GM12878 (cell line): ENCODE data around the gene ARHGAP12. TPM values are rescaled to one million over a fixed set of nuclear protein-coding genes. Genes with fewer than 3 reads are reported as not detected.

Source experiments
- ATAC-seq: fragments of 200-7000 bp; cut with Tn5 transposase; 3 replicates; pipeline ENCODE4 v1.9.1; 2020; ENCODE audit warnings: mild to moderate bottlenecking, moderate library complexity
- BruUV-seq: library from RNA; stranded (reverse); fragments of 400-500 nt; replicated peaks from 2 replicates; lab custom pipeline; 2021; lab: Mats Ljungman, UMichigan
- CTCF ChIA-PET: fragments of 300-600 bp; sonication (Branson Sonifier 250); formaldehyde crosslinking; extraction: SDS; loops from one replicate; lab custom pipeline; 2021; ENCODE audit warnings: inconsistent platforms; lab: Yijun Ruan, JAX
- POLR2A ChIA-PET: fragments of 350-600 bp; formaldehyde crosslinking; extraction: SDS; loops from one replicate; lab custom pipeline; 2021; ENCODE audit warnings: inconsistent platforms; lab: Charles Lee
- RAD21 ChIA-PET: fragments of 300-600 bp; sonication (Branson Sonifier 250); formaldehyde crosslinking; loops from one replicate; lab custom pipeline; 2023; ENCODE audit warnings: antibody characterized with exemption; ENCODE audit not compliant: unreplicated experiment; lab: Charles Lee
- SMC1A ChIA-PET: fragments of 300-600 bp; sonication (Branson Sonifier 250); formaldehyde crosslinking; loops from one replicate; lab custom pipeline; 2023; ENCODE audit not compliant: unreplicated experiment, uncharacterized antibody; lab: Charles Lee
- DNase-seq: peaks from one replicate; pipeline ENCODE4 v3.0.0-alpha.2; 2011; ENCODE audit warnings: low read depth, low spot score
- FAIRE-seq: peaks from 3 replicates; lab custom pipeline; 2011; peaks lifted over from hg19 to GRCh38; lab: Jason Lieb, UNC
- H2AFZ ChIP-seq: 2 replicates; pipeline ENCODE4 v1.6.0; 2011; ENCODE audit warnings: low read depth, low read length, control low read depth; ENCODE audit not compliant: control insufficient read depth
- H3K27ac ChIP-seq: 2 replicates; pipeline ENCODE4 v1.5.1; 2011; ENCODE audit warnings: control low read depth; ENCODE audit not compliant: control insufficient read depth, insufficient read depth
- H3K27me3 ChIP-seq, 2 experiments: replicated peaks in 1 of 2; 2 replicates each; pipeline versions ENCODE4 v1.6.0 to v1.6.1; 2011; ENCODE audit warnings: low read length in 1 of 2; ENCODE audit not compliant: control insufficient read depth in 2 of 2, insufficient read depth in 2 of 2
- H3K36me3 ChIP-seq, 2 experiments: 2 replicates each; pipeline ENCODE4 v1.5.1; 2011; ENCODE audit warnings: low read length in 1 of 2; ENCODE audit not compliant: control insufficient read depth in 2 of 2, insufficient read depth in 2 of 2
- H3K4me1 ChIP-seq: 2 replicates; pipeline ENCODE4 v1.6.1; 2011; ENCODE audit warnings: mild to moderate bottlenecking, low read length, moderate library complexity, mixed read lengths; ENCODE audit not compliant: control insufficient read depth, insufficient read depth
- H3K4me2 ChIP-seq: 2 replicates; pipeline ENCODE4 v1.6.0; 2011; ENCODE audit warnings: control low read depth; ENCODE audit not compliant: control insufficient read depth, insufficient read depth
- H3K4me3 ChIP-seq: fragments of 200-600 bp; sonication (generic); 2 replicates; pipeline ENCODE4 v1.5.1; 2016
- H3K79me2 ChIP-seq: 2 replicates; pipeline ENCODE4 v1.6.0; 2011; ENCODE audit warnings: low read length; ENCODE audit not compliant: control insufficient read depth, insufficient read depth
- H3K9ac ChIP-seq: 2 replicates; pipeline ENCODE4 v1.8.0; 2011; ENCODE audit warnings: low read length, control low read depth, mixed read lengths; ENCODE audit not compliant: control insufficient read depth, insufficient read depth
- H3K9me3 ChIP-seq: replicated peaks from 3 replicates; pipeline ENCODE4 v1.5.1; 2011; ENCODE audit warnings: mild to moderate bottlenecking, low read length; ENCODE audit not compliant: control insufficient read depth, insufficient read depth
- H4K20me1 ChIP-seq: 2 replicates; pipeline ENCODE4 v1.6.0; 2011; ENCODE audit not compliant: control insufficient read depth, insufficient read depth
- HCFC1 ChIP-seq: fragments of 150-350 bp; IDR thresholded peaks from 2 replicates; pipeline ENCODE4 v1.6.1; 2014; ENCODE audit warnings: low read length
- LARP7 ChIP-seq: fragments of 450-650 bp; IDR thresholded peaks from 2 replicates; pipeline ENCODE4 v1.6.1; 2017; ENCODE audit warnings: mild to moderate bottlenecking
- YY1 ChIP-seq: IDR thresholded peaks from 2 replicates; pipeline ENCODE4 v1.6.1; 2011; ENCODE audit warnings: low read depth, mild to moderate bottlenecking, low read length
- WGBS: methylation state at CpG from one replicate; pipeline ENCODE4 v1.1.6; 2016; ENCODE audit warnings: low lambda C conversion rate; ENCODE audit not compliant: insufficient replicate concordance, insufficient coverage; ENCODE audit errors: missing lambda C conversion rate; 5-methylcytosine and 5-hydroxymethylcytosine counted together
- in situ Hi-C: fragments of 300-500 bp; cut with MboI; formaldehyde crosslinking; loops from 9 replicates; pipeline ENCODE4 v1.14.3; 2018; ENCODE audit warnings: mixed read lengths
- intact Hi-C: fragments of 100-400 bp; cut with micrococcal nuclease; formaldehyde crosslinking; loops from one replicate; pipeline ENCODE4 v1.14.2; 2022; ENCODE audit not compliant: unreplicated experiment
- polyA plus RNA-seq, 11 experiments: library from polyadenylated mRNA; depleted of rRNA in 4 of 11; unstranded in 6 of 11; stranded (reverse) in 5 of 11; fragments of >200 nt; fragmentation: Nextera tagmentation in 4 of 11; fragmentation: Illumina TruSeq in 1 of 11; extraction: Ambion mirVana in 4 of 11; extraction: Trizol in 1 of 11; gene quantifications; 1 replicate in 1 of 11; 2 replicates in 10 of 11; pipeline versions ENCODE4 v1.2.1 to v1.2.3, GENCODE V29; 2011 to 2016; ENCODE audit warnings: inconsistent platforms in 2 of 11, missing spikeins in 2 of 11, low read depth in 1 of 11
- total RNA-seq, 4 experiments: library from RNA; depleted of rRNA in 3 of 4; stranded (reverse); fragments of >200 nt in 3 of 4; fragmentation: Illumina TruSeq in 1 of 4; extraction: Trizol in 1 of 4; gene quantifications; 2 replicates each; pipeline versions ENCODE4 v1.2.1 to v1.2.3, GENCODE V29; 2013 to 2021
- TF ChIP-seq, protein P1 (sequence below): fragments of 450-650 bp; IDR thresholded peaks from 2 replicates; pipeline ENCODE4 v1.6.1; 2017; ENCODE audit warnings: mild to moderate bottlenecking, moderate library complexity
- TF ChIP-seq, protein P2 (sequence below): fragments of 450-650 bp; IDR thresholded peaks from 2 replicates; pipeline ENCODE4 v1.6.1; 2018; ENCODE audit warnings: mild to moderate bottlenecking, low read depth, moderate library complexity; ENCODE audit not compliant: partially characterized antibody
- TF ChIP-seq, protein P3 (sequence below): fragments of 450-650 bp; conservative IDR thresholded peaks from 2 replicates; pipeline ENCODE4 v1.6.1; 2017; ENCODE audit warnings: mild to moderate bottlenecking, moderate library complexity

Gene ARHGAP12
- total and polyA plus RNA-seq, 10 of the 15 experiments (the other 5 are each of a cell fraction or from before 2014, with no cell fraction given) = 5.4 to 15.6 (median 8.5) TPM

DNA sequence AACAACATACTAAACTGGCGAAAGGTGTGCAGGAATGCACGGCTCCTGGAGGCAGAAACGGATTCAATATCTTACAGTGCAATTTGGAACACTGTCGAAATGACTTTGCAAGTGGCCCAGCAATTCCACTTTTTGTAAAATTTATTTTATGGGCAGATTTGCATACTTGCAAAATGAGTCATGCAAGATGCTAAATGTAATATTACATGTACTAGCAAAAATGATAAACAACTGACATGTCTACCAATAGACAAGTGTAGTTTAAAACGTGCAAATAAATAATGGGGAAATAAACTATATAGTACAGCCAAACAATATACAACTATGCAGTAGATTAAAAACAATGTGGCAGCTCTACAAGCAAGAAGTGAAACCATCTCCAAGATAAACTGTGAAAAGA, 97.7 kb downstream of the ARHGAP12 start:
- Histone ChIP-seq H3K27ac (no peak overlapping the region), H3K9me3 (no peaks in the 10 kb centered on the region), H3K4me1 (no peaks in the 10 kb centered on the region), H3K79me2 (no peaks in the 10 kb centered on the region), H3K9ac (no peak overlapping the region), H3K27me3 (no peaks in the 10 kb centered on the region), H3K4me3 (no peak overlapping the region), H2AFZ (no peak overlapping the region), H4K20me1 (no peaks in the 10 kb centered on the region), H3K4me2 (no peak overlapping the region), H3K36me3 (no peaks in the 10 kb centered on the region)
- SMC1A ChIA-PET = no interaction called here
- TF ChIP-seq, protein P1, sequence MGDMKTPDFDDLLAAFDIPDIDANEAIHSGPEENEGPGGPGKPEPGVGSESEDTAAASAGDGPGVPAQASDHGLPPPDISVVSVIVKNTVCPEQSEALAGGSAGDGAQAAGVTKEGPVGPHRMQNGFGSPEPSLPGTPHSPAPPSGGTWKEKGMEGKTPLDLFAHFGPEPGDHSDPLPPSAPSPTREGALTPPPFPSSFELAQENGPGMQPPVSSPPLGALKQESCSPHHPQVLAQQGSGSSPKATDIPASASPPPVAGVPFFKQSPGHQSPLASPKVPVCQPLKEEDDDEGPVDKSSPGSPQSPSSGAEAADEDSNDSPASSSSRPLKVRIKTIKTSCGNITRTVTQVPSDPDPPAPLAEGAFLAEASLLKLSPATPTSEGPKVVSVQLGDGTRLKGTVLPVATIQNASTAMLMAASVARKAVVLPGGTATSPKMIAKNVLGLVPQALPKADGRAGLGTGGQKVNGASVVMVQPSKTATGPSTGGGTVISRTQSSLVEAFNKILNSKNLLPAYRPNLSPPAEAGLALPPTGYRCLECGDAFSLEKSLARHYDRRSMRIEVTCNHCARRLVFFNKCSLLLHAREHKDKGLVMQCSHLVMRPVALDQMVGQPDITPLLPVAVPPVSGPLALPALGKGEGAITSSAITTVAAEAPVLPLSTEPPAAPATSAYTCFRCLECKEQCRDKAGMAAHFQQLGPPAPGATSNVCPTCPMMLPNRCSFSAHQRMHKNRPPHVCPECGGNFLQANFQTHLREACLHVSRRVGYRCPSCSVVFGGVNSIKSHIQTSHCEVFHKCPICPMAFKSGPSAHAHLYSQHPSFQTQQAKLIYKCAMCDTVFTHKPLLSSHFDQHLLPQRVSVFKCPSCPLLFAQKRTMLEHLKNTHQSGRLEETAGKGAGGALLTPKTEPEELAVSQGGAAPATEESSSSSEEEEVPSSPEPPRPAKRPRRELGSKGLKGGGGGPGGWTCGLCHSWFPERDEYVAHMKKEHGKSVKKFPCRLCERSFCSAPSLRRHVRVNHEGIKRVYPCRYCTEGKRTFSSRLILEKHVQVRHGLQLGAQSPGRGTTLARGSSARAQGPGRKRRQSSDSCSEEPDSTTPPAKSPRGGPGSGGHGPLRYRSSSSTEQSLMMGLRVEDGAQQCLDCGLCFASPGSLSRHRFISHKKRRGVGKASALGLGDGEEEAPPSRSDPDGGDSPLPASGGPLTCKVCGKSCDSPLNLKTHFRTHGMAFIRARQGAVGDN = no peak
- TF ChIP-seq, protein P2, sequence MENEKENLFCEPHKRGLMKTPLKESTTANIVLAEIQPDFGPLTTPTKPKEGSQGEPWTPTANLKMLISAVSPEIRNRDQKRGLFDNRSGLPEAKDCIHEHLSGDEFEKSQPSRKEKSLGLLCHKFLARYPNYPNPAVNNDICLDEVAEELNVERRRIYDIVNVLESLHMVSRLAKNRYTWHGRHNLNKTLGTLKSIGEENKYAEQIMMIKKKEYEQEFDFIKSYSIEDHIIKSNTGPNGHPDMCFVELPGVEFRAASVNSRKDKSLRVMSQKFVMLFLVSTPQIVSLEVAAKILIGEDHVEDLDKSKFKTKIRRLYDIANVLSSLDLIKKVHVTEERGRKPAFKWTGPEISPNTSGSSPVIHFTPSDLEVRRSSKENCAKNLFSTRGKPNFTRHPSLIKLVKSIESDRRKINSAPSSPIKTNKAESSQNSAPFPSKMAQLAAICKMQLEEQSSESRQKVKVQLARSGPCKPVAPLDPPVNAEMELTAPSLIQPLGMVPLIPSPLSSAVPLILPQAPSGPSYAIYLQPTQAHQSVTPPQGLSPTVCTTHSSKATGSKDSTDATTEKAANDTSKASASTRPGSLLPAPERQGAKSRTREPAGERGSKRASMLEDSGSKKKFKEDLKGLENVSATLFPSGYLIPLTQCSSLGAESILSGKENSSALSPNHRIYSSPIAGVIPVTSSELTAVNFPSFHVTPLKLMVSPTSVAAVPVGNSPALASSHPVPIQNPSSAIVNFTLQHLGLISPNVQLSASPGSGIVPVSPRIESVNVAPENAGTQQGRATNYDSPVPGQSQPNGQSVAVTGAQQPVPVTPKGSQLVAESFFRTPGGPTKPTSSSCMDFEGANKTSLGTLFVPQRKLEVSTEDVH = no peak
- no peak for TF ChIP-seq LARP7
- TF ChIP-seq HCFC1 = no peak
- no peak for TF ChIP-seq YY1
- TF ChIP-seq, protein P3, sequence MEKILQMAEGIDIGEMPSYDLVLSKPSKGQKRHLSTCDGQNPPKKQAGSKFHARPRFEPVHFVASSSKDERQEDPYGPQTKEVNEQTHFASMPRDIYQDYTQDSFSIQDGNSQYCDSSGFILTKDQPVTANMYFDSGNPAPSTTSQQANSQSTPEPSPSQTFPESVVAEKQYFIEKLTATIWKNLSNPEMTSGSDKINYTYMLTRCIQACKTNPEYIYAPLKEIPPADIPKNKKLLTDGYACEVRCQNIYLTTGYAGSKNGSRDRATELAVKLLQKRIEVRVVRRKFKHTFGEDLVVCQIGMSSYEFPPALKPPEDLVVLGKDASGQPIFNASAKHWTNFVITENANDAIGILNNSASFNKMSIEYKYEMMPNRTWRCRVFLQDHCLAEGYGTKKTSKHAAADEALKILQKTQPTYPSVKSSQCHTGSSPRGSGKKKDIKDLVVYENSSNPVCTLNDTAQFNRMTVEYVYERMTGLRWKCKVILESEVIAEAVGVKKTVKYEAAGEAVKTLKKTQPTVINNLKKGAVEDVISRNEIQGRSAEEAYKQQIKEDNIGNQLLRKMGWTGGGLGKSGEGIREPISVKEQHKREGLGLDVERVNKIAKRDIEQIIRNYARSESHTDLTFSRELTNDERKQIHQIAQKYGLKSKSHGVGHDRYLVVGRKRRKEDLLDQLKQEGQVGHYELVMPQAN = no peak
- CTCF ChIA-PET = no interaction called here
- no peak for ATAC-seq
- BruUV-seq = no TSS peak
- RAD21 ChIA-PET = no interaction called here
- WGBS = 73% methylated on average over 5 of the region's 5 CpGs
- peak; percentile 41 for FAIRE-seq
- no peak for DNase-seq
- POLR2A ChIA-PET = interaction anchor here (0.6 kb wide), 1 partner anchor 36 kb away, joined by 6 read pairs; no protein-coding TSS in a partner anchor
- in situ Hi-C loops = no loop called here
- intact Hi-C loops = loop anchor here (10.0 kb wide), 1 partner anchor 374 kb away; no protein-coding TSS in a partner anchor
